ENCODE data around the gene SEC22A. TPM values are rescaled to one million over a fixed set of nuclear protein-coding genes. Genes with fewer than 3 reads are reported as not detected.

SEC22A gene
- total and polyA plus RNA-seq, 5 donors from 2014 or later = 14.9 to 23.1 (median 20.1) TPM

- H3K4me3 ChIP-seq (ENCODE audit: low read depth, low read length) = no peak overlapping the region
- Mint-ChIP-seq H3K9me3 (peaks cover 0 to 3% (median 0%) of the 10 kb centered on the region in 7 donors), H3K4me3 (no peak overlapping the region), H3K36me3 (peaks cover 3% of the 10 kb centered on the region), H3K27ac (no peak overlapping the region), H3K4me1 (no peaks in the 10 kb centered on the region), H3K27me3 (no peaks in the 10 kb centered on the region)
- H3K9me3 ChIP-seq (ENCODE audit: control insufficient read depth in 2 of 2, low read length in 2 of 2) = peaks cover 0 to under 1% of the 10 kb centered on the region in 2 experiments
- H3K27me3 ChIP-seq (ENCODE audit: control insufficient read depth, insufficient read depth, low read length) = no peaks in the 10 kb centered on the region
- no peak overlapping the region for H3K27ac ChIP-seq (ENCODE audit: insufficient read depth, low read length, poor library complexity, severe bottlenecking)
- no peaks in the 10 kb centered on the region for H3K36me3 ChIP-seq (ENCODE audit: control insufficient read depth, insufficient read depth, low read length)
- ATAC-seq (ENCODE audit: low read depth in 2 of 2) = no peak
- H3K4me1 ChIP-seq (ENCODE audit: control insufficient read depth, insufficient read depth, low read length, poor library complexity, severe bottlenecking) = no peaks in the 10 kb centered on the region
- DNase-seq = no peak
Observed at GRCh38 chr3:123157209-123157597, 44.5 kb upstream of the SEC22A start.

GRCh38 chr3:123157598-123158287, 44.0 kb upstream of the SEC22A start:
- H3K9me3 ChIP-seq (ENCODE audit: control insufficient read depth in 2 of 2, low read length in 2 of 2) = no peaks in the 10 kb centered on the region
- H3K36me3 ChIP-seq (ENCODE audit: control insufficient read depth, insufficient read depth, low read length) = no peaks in the 10 kb centered on the region
- no peak for ATAC-seq (ENCODE audit: low read depth in 2 of 2)
- H3K36me3 Mint-ChIP-seq = peaks cover 3% of the 10 kb centered on the region
- H3K4me1 ChIP-seq (ENCODE audit: control insufficient read depth, insufficient read depth, low read length, poor library complexity, severe bottlenecking) = no peaks in the 10 kb centered on the region
- H3K4me3 Mint-ChIP-seq = no peak overlapping the region
- H3K4me1 Mint-ChIP-seq = no peaks in the 10 kb centered on the region
- DNase-seq = no peak
- H3K27ac ChIP-seq (ENCODE audit: insufficient read depth, low read length, poor library complexity, severe bottlenecking) = no peak overlapping the region
- no peaks in the 10 kb centered on the region for H3K27me3 Mint-ChIP-seq
- H3K27me3 ChIP-seq (ENCODE audit: control insufficient read depth, insufficient read depth, low read length) = no peaks in the 10 kb centered on the region
- H3K4me3 ChIP-seq (ENCODE audit: low read depth, low read length) = no peak overlapping the region
- no peak overlapping the region for H3K27ac Mint-ChIP-seq
- peaks cover 0 to under 1% (median 0%) of the 10 kb centered on the region in 7 donors for H3K9me3 Mint-ChIP-seq

GRCh38 chr3:123158330-123158729, 43.4 kb upstream of the SEC22A start:
- H3K4me1 Mint-ChIP-seq = no peaks in the 10 kb centered on the region
- H3K27ac Mint-ChIP-seq = peak overlapping the region in 1 of 3 donors; percentile 80
- Histone ChIP-seq H3K4me3 (ENCODE audit: low read depth, low read length) (no peak overlapping the region), H3K9me3 (ENCODE audit: control insufficient read depth in 2 of 2, low read length in 2 of 2) (no peaks in the 10 kb centered on the region), H3K27me3 (ENCODE audit: control insufficient read depth, insufficient read depth, low read length) (no peaks in the 10 kb centered on the region), H3K27ac (ENCODE audit: insufficient read depth, low read length, poor library complexity, severe bottlenecking) (no peak overlapping the region), H3K4me1 (ENCODE audit: control insufficient read depth, insufficient read depth, low read length, poor library complexity, severe bottlenecking) (no peaks in the 10 kb centered on the region), H3K36me3 (ENCODE audit: control insufficient read depth, insufficient read depth, low read length) (no peaks in the 10 kb centered on the region)
- no peaks in the 10 kb centered on the region for H3K9me3 Mint-ChIP-seq
- peaks cover 3% of the 10 kb centered on the region for H3K36me3 Mint-ChIP-seq
- DNase-seq (no peak), ATAC-seq (ENCODE audit: low read depth in 2 of 2) (no peak)
- no peak overlapping the region for H3K4me3 Mint-ChIP-seq
- no peaks in the 10 kb centered on the region for H3K27me3 Mint-ChIP-seq

- DNase-seq = no peak
- Histone ChIP-seq H3K36me3 (ENCODE audit: control insufficient read depth, insufficient read depth, low read length) (no peaks in the 10 kb centered on the region), H3K9me3 (ENCODE audit: control insufficient read depth in 2 of 2, low read length in 2 of 2) (no peaks in the 10 kb centered on the region), H3K4me3 (ENCODE audit: low read depth, low read length) (no peak overlapping the region), H3K4me1 (ENCODE audit: control insufficient read depth, insufficient read depth, low read length, poor library complexity, severe bottlenecking) (no peaks in the 10 kb centered on the region), H3K27me3 (ENCODE audit: control insufficient read depth, insufficient read depth, low read length) (no peaks in the 10 kb centered on the region), H3K27ac (ENCODE audit: insufficient read depth, low read length, poor library complexity, severe bottlenecking) (no peak overlapping the region)
- Mint-ChIP-seq H3K9me3 (no peaks in the 10 kb centered on the region), H3K27ac (no peak overlapping the region), H3K36me3 (peaks cover 3% of the 10 kb centered on the region), H3K4me1 (no peaks in the 10 kb centered on the region), H3K4me3 (no peak overlapping the region), H3K27me3 (no peaks in the 10 kb centered on the region)
- no peak for ATAC-seq (ENCODE audit: low read depth in 2 of 2)
Observed at GRCh38 chr3:123158899-123159390, 42.8 kb upstream of the SEC22A start.

GRCh38 chr3:123159926-123160635, 41.7 kb upstream of the SEC22A start:
- no peaks in the 10 kb centered on the region for H3K4me1 ChIP-seq (ENCODE audit: control insufficient read depth, insufficient read depth, low read length, poor library complexity, severe bottlenecking)
- no peak overlapping the region for H3K4me3 Mint-ChIP-seq
- no peaks in the 10 kb centered on the region for H3K4me1 Mint-ChIP-seq
- peaks cover 7% of the 10 kb centered on the region for H3K36me3 Mint-ChIP-seq
- H3K27me3 Mint-ChIP-seq = no peaks in the 10 kb centered on the region
- no peaks in the 10 kb centered on the region for H3K27me3 ChIP-seq (ENCODE audit: control insufficient read depth, insufficient read depth, low read length)
- no peak overlapping the region for H3K4me3 ChIP-seq (ENCODE audit: low read depth, low read length)
- H3K9me3 ChIP-seq (ENCODE audit: control insufficient read depth in 2 of 2, low read length in 2 of 2) = no peaks in the 10 kb centered on the region
- H3K27ac ChIP-seq (ENCODE audit: insufficient read depth, low read length, poor library complexity, severe bottlenecking) = no peak overlapping the region
- H3K36me3 ChIP-seq (ENCODE audit: control insufficient read depth, insufficient read depth, low read length) = no peaks in the 10 kb centered on the region
- ATAC-seq (ENCODE audit: low read depth in 2 of 2) (no peak), DNase-seq (no peak)
- peaks cover 0 to 3% (median 0%) of the 10 kb centered on the region in 7 donors for H3K9me3 Mint-ChIP-seq
- no peak overlapping the region for H3K27ac Mint-ChIP-seq

GRCh38 chr3:123161167-123161566, 40.6 kb upstream of the SEC22A start:
- H3K9me3 ChIP-seq (ENCODE audit: control insufficient read depth in 2 of 2, low read length in 2 of 2) = no peaks in the 10 kb centered on the region
- H3K4me1 Mint-ChIP-seq = no peaks in the 10 kb centered on the region
- no peak overlapping the region for H3K27ac ChIP-seq (ENCODE audit: insufficient read depth, low read length, poor library complexity, severe bottlenecking)
- no peaks in the 10 kb centered on the region for H3K27me3 ChIP-seq (ENCODE audit: control insufficient read depth, insufficient read depth, low read length)
- no peaks in the 10 kb centered on the region for H3K36me3 ChIP-seq (ENCODE audit: control insufficient read depth, insufficient read depth, low read length)
- H3K36me3 Mint-ChIP-seq = peaks cover 8% of the 10 kb centered on the region
- H3K4me3 Mint-ChIP-seq = no peak overlapping the region
- H3K4me1 ChIP-seq (ENCODE audit: control insufficient read depth, insufficient read depth, low read length, poor library complexity, severe bottlenecking) = no peaks in the 10 kb centered on the region
- H3K4me3 ChIP-seq (ENCODE audit: low read depth, low read length) = no peak overlapping the region
- H3K9me3 Mint-ChIP-seq = peaks cover 0 to 4% (median 0%) of the 10 kb centered on the region in 7 donors
- ATAC-seq (ENCODE audit: low read depth in 2 of 2) (no peak), DNase-seq (no peak)
- no peaks in the 10 kb centered on the region for H3K27me3 Mint-ChIP-seq
- H3K27ac Mint-ChIP-seq = no peak overlapping the region

GRCh38 chr3:123163141-123163540, 38.6 kb upstream of the SEC22A start:
- ATAC-seq (ENCODE audit: low read depth in 2 of 2) (no peak), DNase-seq (no peak)
- peaks cover 13% of the 10 kb centered on the region for H3K36me3 Mint-ChIP-seq
- no peaks in the 10 kb centered on the region for H3K4me1 Mint-ChIP-seq
- no peaks in the 10 kb centered on the region for H3K27me3 ChIP-seq (ENCODE audit: control insufficient read depth, insufficient read depth, low read length)
- H3K4me3 ChIP-seq (ENCODE audit: low read depth, low read length) = no peak overlapping the region
- no peak overlapping the region for H3K4me3 Mint-ChIP-seq
- H3K4me1 ChIP-seq (ENCODE audit: control insufficient read depth, insufficient read depth, low read length, poor library complexity, severe bottlenecking) = no peaks in the 10 kb centered on the region
- H3K27me3 Mint-ChIP-seq = no peaks in the 10 kb centered on the region
- H3K27ac Mint-ChIP-seq = no peak overlapping the region
- no peak overlapping the region for H3K27ac ChIP-seq (ENCODE audit: insufficient read depth, low read length, poor library complexity, severe bottlenecking)
- no peaks in the 10 kb centered on the region for H3K9me3 ChIP-seq (ENCODE audit: control insufficient read depth in 2 of 2, low read length in 2 of 2)
- no peaks in the 10 kb centered on the region for H3K36me3 ChIP-seq (ENCODE audit: control insufficient read depth, insufficient read depth, low read length)
- peaks cover 0 to 10% (median 1%) of the 10 kb centered on the region in 7 donors for H3K9me3 Mint-ChIP-seq
